Measurements from ENCODE around the gene EXOSC7.

EXOSC7 gene

GRCh38 chr3:45060165-45060892, 84.3 kb downstream of the EXOSC7 start:
- DNase-seq: no peak
